GM12878 (cell line): ENCODE results near the gene MRPL55. TPM values are rescaled to one million over a fixed set of nuclear protein-coding genes. Genes with fewer than 3 reads are reported as not detected.
A peak's percentile ranks its signal among the peaks of the same experiment; 100 is the strongest.

Experiments
- BACH1 ChIP-seq: fragments of 450-650 bp; IDR thresholded peaks from 2 replicates; pipeline ENCODE4 v1.6.1; 2017; ENCODE audit warnings: mild to moderate bottlenecking, borderline replicate concordance
- BMI1 ChIP-seq: fragments of 450-650 bp; IDR thresholded peaks from 2 replicates; pipeline ENCODE4 v1.6.1; 2016; ENCODE audit warnings: mild to moderate bottlenecking, moderate library complexity, borderline replicate concordance
- FOXK2 ChIP-seq: fragments of 450-650 bp; IDR thresholded peaks from 2 replicates; pipeline ENCODE4 v1.6.1; 2017; ENCODE audit warnings: mild to moderate bottlenecking, moderate library complexity
- GABPA ChIP-seq: IDR thresholded peaks from 2 replicates; pipeline ENCODE4 v1.6.1; 2014; ENCODE audit warnings: antibody characterized with exemption, low read depth, mild to moderate bottlenecking, inconsistent platforms
- JUNB ChIP-seq: IDR thresholded peaks from 2 replicates; pipeline ENCODE4 v1.6.1; 2016; ENCODE audit warnings: antibody characterized with exemption, mild to moderate bottlenecking
- NFYA ChIP-seq: IDR thresholded peaks from 2 replicates; pipeline ENCODE4 v1.6.1; 2011; ENCODE audit warnings: low read depth, mild to moderate bottlenecking, low read length, improper control_type of control experiment, borderline replicate concordance
- NR2C2 ChIP-seq: IDR thresholded peaks from 2 replicates; pipeline ENCODE4 v1.6.1; 2011; ENCODE audit warnings: borderline replicate concordance, low read depth; ENCODE audit not compliant: control insufficient read depth, insufficient read length
- RBBP5 ChIP-seq: fragments of 200-600 bp; sonication (generic); conservative IDR thresholded peaks from 2 replicates; pipeline ENCODE4 v1.6.1; 2016
- RUNX3 ChIP-seq: IDR thresholded peaks from 2 replicates; pipeline ENCODE4 v1.6.1; 2012; ENCODE audit warnings: low read length, inconsistent platforms
- SIX5 ChIP-seq: IDR thresholded peaks from 2 replicates; pipeline ENCODE4 v1.6.1; 2011; ENCODE audit warnings: mild to moderate bottlenecking, low read depth, low read length, moderate library complexity; ENCODE audit not compliant: severe bottlenecking
- SREBF1 ChIP-seq: IDR thresholded peaks from 2 replicates; pipeline ENCODE4 v1.6.1; 2012; ENCODE audit warnings: mild to moderate bottlenecking, low read length
- TARDBP ChIP-seq: IDR thresholded peaks from 2 replicates; pipeline ENCODE4 v1.6.1; 2016; ENCODE audit warnings: borderline replicate concordance
- TCF12 ChIP-seq: IDR thresholded peaks from 2 replicates; pipeline ENCODE4 v1.6.1; 2011; ENCODE audit warnings: low read depth, mild to moderate bottlenecking, low read length
- WRNIP1 ChIP-seq: IDR thresholded peaks from 2 replicates; pipeline ENCODE4 v1.6.1; 2011; ENCODE audit warnings: low read depth, low read length, improper control_type of control experiment, borderline replicate concordance
- ZNF274 ChIP-seq: IDR thresholded peaks from one replicate; pipeline ENCODE4 v1.8.0; 2011; ENCODE audit not compliant: insufficient read length, insufficient read depth
- polyA plus RNA-seq, 11 experiments: library from polyadenylated mRNA; depleted of rRNA in 4 of 11; unstranded in 6 of 11; stranded (reverse) in 5 of 11; fragments of >200 nt; fragmentation: Nextera tagmentation in 4 of 11; fragmentation: Illumina TruSeq in 1 of 11; extraction: Ambion mirVana in 4 of 11; extraction: Trizol in 1 of 11; gene quantifications; 1 replicate in 1 of 11; 2 replicates in 10 of 11; pipeline versions ENCODE4 v1.2.1 to v1.2.3, GENCODE V29; 2011 to 2016; ENCODE audit warnings: inconsistent platforms in 2 of 11, missing spikeins in 2 of 11, low read depth in 1 of 11
- total RNA-seq, 4 experiments: library from RNA; depleted of rRNA in 3 of 4; stranded (reverse); fragments of >200 nt in 3 of 4; fragmentation: Illumina TruSeq in 1 of 4; extraction: Trizol in 1 of 4; gene quantifications; 2 replicates each; pipeline versions ENCODE4 v1.2.1 to v1.2.3, GENCODE V29; 2013 to 2021
- TF ChIP-seq, protein P1 (sequence below): IDR thresholded peaks from 2 replicates; pipeline ENCODE4 v1.6.1; 2011; ENCODE audit warnings: mild to moderate bottlenecking, low read depth, low read length, moderate library complexity; ENCODE audit not compliant: insufficient replicate concordance
- TF ChIP-seq, protein P2 (sequence below): fragments of 150-350 bp; IDR thresholded peaks from 2 replicates; pipeline ENCODE4 v1.6.1; 2014; ENCODE audit warnings: mild to moderate bottlenecking, low read depth, low read length
- TF ChIP-seq, protein P3 (sequence below): fragments of 450-650 bp; IDR thresholded peaks from 2 replicates; pipeline ENCODE4 v1.6.1; 2018; ENCODE audit warnings: borderline replicate concordance, mild to moderate bottlenecking; ENCODE audit not compliant: partially characterized antibody
- TF ChIP-seq, protein P4 (sequence below): fragments of 450-650 bp; IDR thresholded peaks from 2 replicates; pipeline ENCODE4 v1.6.1; 2017; ENCODE audit warnings: borderline replicate concordance

Gene MRPL55
- total and polyA plus RNA-seq, 10 of the 15 experiments (the other 5 are each of a cell fraction or from before 2014, with no cell fraction given): 15.1 to 143 (median 55.8) TPM

DNA sequence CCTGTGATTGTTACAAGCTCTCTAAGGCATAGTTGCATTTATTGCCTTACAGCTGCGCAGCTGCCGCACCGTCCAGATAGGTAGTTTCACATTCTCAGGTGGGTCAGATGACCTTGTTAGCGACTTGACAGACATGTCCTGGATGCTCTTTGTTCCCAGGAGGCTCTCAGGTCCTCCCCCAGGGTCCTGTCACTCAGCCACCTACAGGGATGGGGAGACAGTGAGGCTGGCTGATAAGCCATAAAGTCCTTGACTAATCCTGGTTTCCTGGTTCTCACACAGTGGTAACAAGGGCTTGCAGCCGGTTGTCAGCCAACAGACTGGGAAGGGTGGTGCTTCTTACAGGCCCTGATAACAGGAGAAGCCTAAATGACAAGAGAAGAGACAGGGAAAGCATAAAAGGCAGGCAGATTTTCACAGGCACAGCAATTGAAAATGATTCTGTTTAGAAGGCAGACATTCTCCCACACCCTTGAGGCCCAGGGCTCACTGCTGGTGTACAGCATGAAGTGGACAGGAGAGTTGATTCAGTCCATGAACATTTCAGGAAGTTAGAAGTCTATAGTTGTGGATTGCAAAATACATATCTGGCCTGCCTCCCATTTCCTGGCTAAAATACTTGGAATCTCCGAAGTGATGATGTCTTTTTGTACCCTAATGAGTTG lies 23.7 kb downstream of the MRPL55 start (continued):
- no peak for TF ChIP-seq SIX5
- TF ChIP-seq, protein P1, sequence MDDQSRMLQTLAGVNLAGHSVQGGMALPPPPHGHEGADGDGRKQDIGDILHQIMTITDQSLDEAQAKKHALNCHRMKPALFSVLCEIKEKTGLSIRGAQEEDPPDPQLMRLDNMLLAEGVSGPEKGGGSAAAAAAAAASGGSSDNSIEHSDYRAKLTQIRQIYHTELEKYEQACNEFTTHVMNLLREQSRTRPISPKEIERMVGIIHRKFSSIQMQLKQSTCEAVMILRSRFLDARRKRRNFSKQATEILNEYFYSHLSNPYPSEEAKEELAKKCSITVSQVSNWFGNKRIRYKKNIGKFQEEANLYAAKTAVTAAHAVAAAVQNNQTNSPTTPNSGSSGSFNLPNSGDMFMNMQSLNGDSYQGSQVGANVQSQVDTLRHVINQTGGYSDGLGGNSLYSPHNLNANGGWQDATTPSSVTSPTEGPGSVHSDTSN: peak; percentile 55
- TF ChIP-seq RUNX3: no peak
- TF ChIP-seq, protein P2, sequence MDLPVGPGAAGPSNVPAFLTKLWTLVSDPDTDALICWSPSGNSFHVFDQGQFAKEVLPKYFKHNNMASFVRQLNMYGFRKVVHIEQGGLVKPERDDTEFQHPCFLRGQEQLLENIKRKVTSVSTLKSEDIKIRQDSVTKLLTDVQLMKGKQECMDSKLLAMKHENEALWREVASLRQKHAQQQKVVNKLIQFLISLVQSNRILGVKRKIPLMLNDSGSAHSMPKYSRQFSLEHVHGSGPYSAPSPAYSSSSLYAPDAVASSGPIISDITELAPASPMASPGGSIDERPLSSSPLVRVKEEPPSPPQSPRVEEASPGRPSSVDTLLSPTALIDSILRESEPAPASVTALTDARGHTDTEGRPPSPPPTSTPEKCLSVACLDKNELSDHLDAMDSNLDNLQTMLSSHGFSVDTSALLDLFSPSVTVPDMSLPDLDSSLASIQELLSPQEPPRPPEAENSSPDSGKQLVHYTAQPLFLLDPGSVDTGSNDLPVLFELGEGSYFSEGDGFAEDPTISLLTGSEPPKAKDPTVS: no peak
- TF ChIP-seq TCF12: no peak
- no peak for TF ChIP-seq NR2C2
- no peak for TF ChIP-seq WRNIP1
- TF ChIP-seq NFYA: no peak
- no peak for TF ChIP-seq FOXK2
- TF ChIP-seq TARDBP: no peak
- TF ChIP-seq BACH1: no peak
- no peak for TF ChIP-seq SREBF1
- TF ChIP-seq BMI1: no peak
- no peak for TF ChIP-seq GABPA
- TF ChIP-seq JUNB: no peak
- TF ChIP-seq, protein P3, sequence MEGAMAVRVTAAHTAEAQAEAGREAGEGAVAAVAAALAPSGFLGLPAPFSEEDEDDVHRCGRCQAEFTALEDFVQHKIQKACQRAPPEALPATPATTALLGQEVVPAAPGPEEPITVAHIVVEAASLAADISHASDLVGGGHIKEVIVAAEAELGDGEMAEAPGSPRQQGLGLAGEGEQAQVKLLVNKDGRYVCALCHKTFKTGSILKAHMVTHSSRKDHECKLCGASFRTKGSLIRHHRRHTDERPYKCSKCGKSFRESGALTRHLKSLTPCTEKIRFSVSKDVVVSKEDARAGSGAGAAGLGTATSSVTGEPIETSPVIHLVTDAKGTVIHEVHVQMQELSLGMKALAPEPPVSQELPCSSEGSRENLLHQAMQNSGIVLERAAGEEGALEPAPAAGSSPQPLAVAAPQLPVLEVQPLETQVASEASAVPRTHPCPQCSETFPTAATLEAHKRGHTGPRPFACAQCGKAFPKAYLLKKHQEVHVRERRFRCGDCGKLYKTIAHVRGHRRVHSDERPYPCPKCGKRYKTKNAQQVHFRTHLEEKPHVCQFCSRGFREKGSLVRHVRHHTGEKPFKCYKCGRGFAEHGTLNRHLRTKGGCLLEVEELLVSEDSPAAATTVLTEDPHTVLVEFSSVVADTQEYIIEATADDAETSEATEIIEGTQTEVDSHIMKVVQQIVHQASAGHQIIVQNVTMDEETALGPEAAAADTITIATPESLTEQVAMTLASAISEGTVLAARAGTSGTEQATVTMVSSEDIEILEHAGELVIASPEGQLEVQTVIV: no peak
- no peak for TF ChIP-seq ZNF274
- TF ChIP-seq RBBP5: no peak
- TF ChIP-seq, protein P4, sequence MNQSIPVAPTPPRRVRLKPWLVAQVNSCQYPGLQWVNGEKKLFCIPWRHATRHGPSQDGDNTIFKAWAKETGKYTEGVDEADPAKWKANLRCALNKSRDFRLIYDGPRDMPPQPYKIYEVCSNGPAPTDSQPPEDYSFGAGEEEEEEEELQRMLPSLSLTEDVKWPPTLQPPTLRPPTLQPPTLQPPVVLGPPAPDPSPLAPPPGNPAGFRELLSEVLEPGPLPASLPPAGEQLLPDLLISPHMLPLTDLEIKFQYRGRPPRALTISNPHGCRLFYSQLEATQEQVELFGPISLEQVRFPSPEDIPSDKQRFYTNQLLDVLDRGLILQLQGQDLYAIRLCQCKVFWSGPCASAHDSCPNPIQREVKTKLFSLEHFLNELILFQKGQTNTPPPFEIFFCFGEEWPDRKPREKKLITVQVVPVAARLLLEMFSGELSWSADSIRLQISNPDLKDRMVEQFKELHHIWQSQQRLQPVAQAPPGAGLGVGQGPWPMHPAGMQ: no peak
